Breast epithelium (tissue), 3 donors: ENCODE data around the gene CTNNA3.

Experiments used
- CTCF ChIP-seq, 3 donors: fragments of 450-650 bp; IDR thresholded peaks; one replicate each; pipeline ENCODE4 v1.5.1; 2016 to 2017; ENCODE audit warnings: antibody characterized with exemption in 3 of 3, mild to moderate bottlenecking in 3 of 3, moderate library complexity in 3 of 3
- POLR2A ChIP-seq: fragments of 450-650 bp; IDR thresholded peaks from one replicate; pipeline ENCODE4 v1.6.1; 2016; ENCODE audit warnings: antibody characterized with exemption, mild to moderate bottlenecking, moderate library complexity

GRCh38 chr10:66550351-66550750 lies 1145.6 kb downstream of the CTNNA3 start:
- TF ChIP-seq CTCF (IDR thresholded peaks at IDR 0.05) (no peak), POLR2A (no peak)
